Measurements from ENCODE around the gene KLK5.

GRCh38 chr19:50926144-50926543 is 26.7 kb downstream of the KLK5 start:
- TF ChIP-seq POLR2A (IDR thresholded peaks at IDR 0.05) = no peak
- no peak for TF ChIP-seq CTCF (IDR thresholded peaks at IDR 0.05)
- no peak for TF ChIP-seq POLR2AphosphoS5 (IDR thresholded peaks at IDR 0.05)
